SJSA1 (cell line): ENCODE measurements around the gene NELFA. TPM values are rescaled to one million over a fixed set of nuclear protein-coding genes. Genes with fewer than 3 reads are reported as not detected.
"Not testable (repeated sequence)": the region's sequence is repeated elsewhere in the genome, so short reads cannot be mapped to it uniquely, and the experiment has no call there.

ENCODE experiments used
- DNase-seq, 2 experiments: peaks; one replicate each; pipeline ENCODE4 v3.0.0-alpha.2; 2015 to 2020; ENCODE audit warnings: low spot score in 2 of 2, low read depth in 1 of 2
- H3K27ac ChIP-seq: fragments of 250-450 bp; sonication (Bioruptor Pico); 2 replicates; pipeline ENCODE4 v1.5.1; 2020; ENCODE audit warnings: mild to moderate bottlenecking, moderate library complexity
- H3K27me3 ChIP-seq: fragments of 250-450 bp; sonication (Bioruptor Pico); replicated peaks from 2 replicates; pipeline ENCODE4 v1.5.1; 2020; ENCODE audit warnings: mild to moderate bottlenecking, moderate library complexity
- H3K36me3 ChIP-seq: fragments of 250-450 bp; sonication (Bioruptor Pico); 2 replicates; pipeline ENCODE4 v1.5.1; 2020; ENCODE audit warnings: mild to moderate bottlenecking
- H3K4me1 ChIP-seq: fragments of 250-450 bp; sonication (Bioruptor Pico); replicated peaks from 2 replicates; pipeline ENCODE4 v1.6.1; 2021; ENCODE audit warnings: mild to moderate bottlenecking
- H3K4me3 ChIP-seq: fragments of 250-450 bp; sonication (Bioruptor Pico); 2 replicates; pipeline ENCODE4 v1.5.1; 2020; ENCODE audit warnings: mild to moderate bottlenecking
- H3K9me3 ChIP-seq: fragments of 250-450 bp; sonication (Bioruptor Pico); replicated peaks from 2 replicates; pipeline ENCODE4 v1.5.1; 2020; ENCODE audit warnings: mild to moderate bottlenecking
- total RNA-seq: library from RNA; depleted of rRNA; stranded (reverse); fragments of >200 nt; shearing (Covaris generic); gene quantifications from 2 replicates; pipeline ENCODE4 v1.2.3, GENCODE V29; 2014

The NELFA gene
- total RNA-seq, 1 experiment from 2014 or later, result 9.2 TPM

- not testable (repeated sequence) for DNase-seq
Measured at GRCh38 chr4:2021358-2022018, 12.7 kb upstream of the NELFA start.

GRCh38 chr4:2015008-2015407 lies 6.2 kb upstream of the NELFA start:
- H3K9me3 ChIP-seq, result no peaks in the 10 kb centered on the region
- H3K4me3 ChIP-seq, result no peak overlapping the region
- no peaks in the 10 kb centered on the region for H3K4me1 ChIP-seq
- no peaks in the 10 kb centered on the region for H3K36me3 ChIP-seq
- no peak for DNase-seq
- H3K27me3 ChIP-seq, result no peaks in the 10 kb centered on the region
- H3K27ac ChIP-seq, result no peak overlapping the region

More at GRCh38 chr4:2021358-2022018, 12.7 kb upstream of the NELFA start:
- not testable (repeated sequence) for H3K9me3 ChIP-seq, H3K4me1 ChIP-seq, H3K27ac ChIP-seq, H3K36me3 ChIP-seq, H3K4me3 ChIP-seq, H3K27me3 ChIP-seq

GRCh38 chr4:2011583-2011982 lies 2.8 kb upstream of the NELFA start:
- DNase-seq, result no peak
- H3K4me3 ChIP-seq, result no peak overlapping the region
- H3K27me3 ChIP-seq, result no peaks in the 10 kb centered on the region
- H3K4me1 ChIP-seq, result no peaks in the 10 kb centered on the region
- no peaks in the 10 kb centered on the region for H3K36me3 ChIP-seq
- H3K27ac ChIP-seq, result no peak overlapping the region
- H3K9me3 ChIP-seq, result no peaks in the 10 kb centered on the region

GRCh38 chr4:2009651-2010233 lies 968 bp upstream of the NELFA start:
- H3K9me3 ChIP-seq, result no peaks in the 10 kb centered on the region
- H3K27ac ChIP-seq, result no peak overlapping the region
- H3K4me3 ChIP-seq, result peak overlapping the region; percentile 65
- H3K27me3 ChIP-seq, result no peaks in the 10 kb centered on the region
- no peaks in the 10 kb centered on the region for H3K4me1 ChIP-seq
- H3K36me3 ChIP-seq, result no peaks in the 10 kb centered on the region
- DNase-seq, result no peak

GRCh38 chr4:2008671-2008920 lies 178 bp downstream of the NELFA start:
- no peak for DNase-seq
- Histone ChIP-seq H3K4me1 (no peaks in the 10 kb centered on the region), H3K27me3 (no peaks in the 10 kb centered on the region), H3K9me3 (no peaks in the 10 kb centered on the region), H3K27ac (no peak overlapping the region), H3K4me3 (peak overlapping the region; percentile 65), H3K36me3 (no peaks in the 10 kb centered on the region)

GRCh38 chr4:2007804-2008670 lies 737 bp downstream of the NELFA start:
- Histone ChIP-seq H3K9me3 (no peaks in the 10 kb centered on the region), H3K36me3 (no peaks in the 10 kb centered on the region), H3K4me1 (no peaks in the 10 kb centered on the region), H3K4me3 (peak overlapping the region; percentile 65), H3K27ac (no peak overlapping the region), H3K27me3 (no peaks in the 10 kb centered on the region)
- no peak for DNase-seq

GRCh38 chr4:2006956-2007653 lies 1.7 kb downstream of the NELFA start:
- Histone ChIP-seq H3K9me3 (no peaks in the 10 kb centered on the region), H3K27ac (no peak overlapping the region), H3K36me3 (no peaks in the 10 kb centered on the region), H3K4me3 (no peak overlapping the region; the same call in 1 of the 2 replicates), H3K27me3 (no peaks in the 10 kb centered on the region), H3K4me1 (no peaks in the 10 kb centered on the region)
- no peak for DNase-seq

- no peaks in the 10 kb centered on the region for H3K36me3 ChIP-seq
- DNase-seq, result no peak
- H3K4me1 ChIP-seq, result no peaks in the 10 kb centered on the region
- no peaks in the 10 kb centered on the region for H3K9me3 ChIP-seq
- H3K27ac ChIP-seq, result no peak overlapping the region
- H3K27me3 ChIP-seq, result no peaks in the 10 kb centered on the region
- H3K4me3 ChIP-seq, result no peak overlapping the region
Measured at GRCh38 chr4:2006367-2006766, 2.4 kb downstream of the NELFA start.

- not testable (repeated sequence) for H3K27me3 ChIP-seq, H3K9me3 ChIP-seq, H3K4me3 ChIP-seq, H3K27ac ChIP-seq, DNase-seq, H3K36me3 ChIP-seq, H3K4me1 ChIP-seq
Measured at GRCh38 chr4:2003361-2003760, 5.4 kb downstream of the NELFA start.

GRCh38 chr4:1999308-1999707 lies 9.5 kb downstream of the NELFA start:
- H3K9me3 ChIP-seq, H3K27ac ChIP-seq, DNase-seq, H3K27me3 ChIP-seq, H3K4me1 ChIP-seq, H3K4me3 ChIP-seq, H3K36me3 ChIP-seq: not testable (repeated sequence)

- Histone ChIP-seq H3K4me3 (no peak overlapping the region), H3K27ac (no peak overlapping the region), H3K9me3 (no peaks in the 10 kb centered on the region), H3K4me1 (no peaks in the 10 kb centered on the region), H3K36me3 (0 out of 2 replicates have a peak, but pooled peaks cover 3% of the 10 kb centered on the region), H3K27me3 (no peaks in the 10 kb centered on the region)
- DNase-seq, result no peak
Measured at GRCh38 chr4:1998296-1998695, 10.5 kb downstream of the NELFA start.

- DNase-seq, result no peak
- no peaks in the 10 kb centered on the region for H3K9me3 ChIP-seq
- H3K4me3 ChIP-seq, result no peak overlapping the region
- H3K36me3 ChIP-seq, result 0 out of 2 replicates have a peak, but pooled peaks cover 3% of the 10 kb centered on the region
- no peaks in the 10 kb centered on the region for H3K27me3 ChIP-seq
- no peaks in the 10 kb centered on the region for H3K4me1 ChIP-seq
- no peak overlapping the region for H3K27ac ChIP-seq
Measured at GRCh38 chr4:1997712-1998111, 11.1 kb downstream of the NELFA start.

GRCh38 chr4:1996866-1997611 lies 11.7 kb downstream of the NELFA start:
- Histone ChIP-seq H3K27ac (no peak overlapping the region), H3K4me3 (no peak overlapping the region), H3K36me3 (0 out of 2 replicates have a peak, but pooled peaks cover 3% of the 10 kb centered on the region), H3K27me3 (no peaks in the 10 kb centered on the region), H3K9me3 (no peaks in the 10 kb centered on the region), H3K4me1 (no peaks in the 10 kb centered on the region)
- DNase-seq, result no peak
